Tibial nerve (tissue), 4 donors: ENCODE results near the gene ATP6V0B. TPM values are rescaled to one million over a fixed set of nuclear protein-coding genes. Genes with fewer than 3 reads are reported as not detected.

Source experiments
- DNase-seq, 2 donors: peaks; one replicate each; pipeline ENCODE4 v3.0.0-alpha.2; 2019; ENCODE audit warnings: low spot score in 2 of 2
- H3K27ac ChIP-seq, 4 donors: fragments of 200-600 bp; sonication (generic) in 3 of 4; one replicate each; pipeline ENCODE4 v1.5.1; 2017 to 2019; ENCODE audit warnings: mild to moderate bottlenecking in 1 of 4
- H3K27me3 ChIP-seq, 2 donors: fragments of 200-600 bp; sonication (generic) in 1 of 2; one replicate each; pipeline versions ENCODE4 v1.5.1 to v1.6.0; 2017 to 2019
- H3K36me3 ChIP-seq, 3 donors: fragments of 200-600 bp; sonication (generic); one replicate each; pipeline ENCODE4 v1.5.1; 2018 to 2019
- H3K4me1 ChIP-seq, 4 donors: fragments of 200-600 bp; sonication (generic) in 3 of 4; one replicate each; pipeline ENCODE4 v1.5.1; 2017 to 2019
- H3K4me3 ChIP-seq, 4 donors: fragments of 200-600 bp; sonication (generic) in 3 of 4; one replicate each; pipeline ENCODE4 v1.5.1; 2017 to 2019; ENCODE audit warnings: mild to moderate bottlenecking in 1 of 4, moderate library complexity in 1 of 4
- H3K9me3 ChIP-seq, 4 donors: fragments of 200-600 bp; sonication (generic) in 3 of 4; one replicate each; pipeline ENCODE4 v1.5.1; 2017 to 2019
- CTCF ChIP-seq, 5 experiments: fragments of 200-600 bp in 3 of 5; fragments of 450-650 bp in 2 of 5; sonication (generic) in 3 of 5; IDR thresholded peaks; one replicate each; pipeline ENCODE4 v1.5.1; 2016 to 2019; ENCODE audit warnings: antibody characterized with exemption in 5 of 5, mild to moderate bottlenecking in 3 of 5, moderate library complexity in 2 of 5
- EP300 ChIP-seq, 2 donors: sonication (generic); formaldehyde crosslinking; IDR thresholded peaks; one replicate each; pipeline ENCODE4 v1.6.1; 2017; ENCODE audit warnings: antibody characterized with exemption in 2 of 2, mild to moderate bottlenecking in 1 of 2
- POLR2A ChIP-seq, 2 donors: fragments of 450-650 bp; IDR thresholded peaks; one replicate each; pipeline ENCODE4 v1.6.1; 2017; ENCODE audit warnings: antibody characterized with exemption in 2 of 2, mild to moderate bottlenecking in 2 of 2, moderate library complexity in 2 of 2
- WGBS, 2 donors: methylation state at CpG; one replicate each; pipeline ENCODE4 v1.1.5; 2018; 5-methylcytosine and 5-hydroxymethylcytosine counted together
- total RNA-seq, 4 donors: library from RNA; depleted of rRNA; stranded (reverse); fragments of >200 nt; gene quantifications; one replicate each; pipeline ENCODE4 v1.1.0, GENCODE V29; 2016

Gene ATP6V0B
- total RNA-seq, 4 donors from 2014 or later, result 101 to 132 (median 113) TPM

GRCh38 chr1:43995984-43996732 lies 21.4 kb downstream of the ATP6V0B start:
- Histone ChIP-seq H3K4me3 (no peak overlapping the region), H3K9me3 (no peaks in the 10 kb centered on the region), H3K27me3 (no peaks in the 10 kb centered on the region), H3K27ac (peak overlapping the region in 1 of 4 donors; percentile 27), H3K4me1 (peaks cover 0 to 31% (median 10%) of the 10 kb centered on the region in 4 donors), H3K36me3 (peaks cover 0 to 12% (median 0%) of the 10 kb centered on the region in 3 donors)
- TF ChIP-seq POLR2A (IDR thresholded peaks at IDR 0.05) (no peak), CTCF (IDR thresholded peaks at IDR 0.05) (no peak), EP300 (IDR thresholded peaks at IDR 0.05) (no peak)
- no peak for DNase-seq
- WGBS, 2 donors, result 53 to 62% methylated on average over 14 to 15 of the region's 21 CpGs

- DNase-seq, result no peak
- Histone ChIP-seq H3K9me3 (no peaks in the 10 kb centered on the region), H3K36me3 (peaks cover 0 to 15% (median 0%) of the 10 kb centered on the region in 3 donors), H3K27ac (peak overlapping the region in 1 of 4 donors; percentile 27), H3K4me1 (peaks cover 0 to 29% (median 9%) of the 10 kb centered on the region in 4 donors), H3K27me3 (no peaks in the 10 kb centered on the region), H3K4me3 (no peak overlapping the region)
- TF ChIP-seq EP300 (IDR thresholded peaks at IDR 0.05) (no peak), CTCF (IDR thresholded peaks at IDR 0.05) (no peak), POLR2A (IDR thresholded peaks at IDR 0.05) (no peak)
- WGBS, 2 donors, result 49 to 54% methylated on average over 6 of the region's 6 CpGs
Observed at GRCh38 chr1:43996733-43997115, 22.0 kb downstream of the ATP6V0B start.

GRCh38 chr1:43997295-43997999 lies 22.7 kb downstream of the ATP6V0B start:
- Histone ChIP-seq H3K4me3 (no peak overlapping the region), H3K27ac (no peak overlapping the region), H3K9me3 (no peaks in the 10 kb centered on the region), H3K27me3 (no peaks in the 10 kb centered on the region), H3K36me3 (peaks cover 0 to 22% (median 0%) of the 10 kb centered on the region in 3 donors), H3K4me1 (peaks cover 0 to 22% (median 6%) of the 10 kb centered on the region in 4 donors)
- TF ChIP-seq EP300 (IDR thresholded peaks at IDR 0.05) (no peak), CTCF (IDR thresholded peaks at IDR 0.05) (no peak), POLR2A (IDR thresholded peaks at IDR 0.05) (no peak)
- WGBS, 2 donors, result 82 to 85% methylated on average over 13 to 19 of the region's 22 CpGs
- no peak for DNase-seq

DNA sequence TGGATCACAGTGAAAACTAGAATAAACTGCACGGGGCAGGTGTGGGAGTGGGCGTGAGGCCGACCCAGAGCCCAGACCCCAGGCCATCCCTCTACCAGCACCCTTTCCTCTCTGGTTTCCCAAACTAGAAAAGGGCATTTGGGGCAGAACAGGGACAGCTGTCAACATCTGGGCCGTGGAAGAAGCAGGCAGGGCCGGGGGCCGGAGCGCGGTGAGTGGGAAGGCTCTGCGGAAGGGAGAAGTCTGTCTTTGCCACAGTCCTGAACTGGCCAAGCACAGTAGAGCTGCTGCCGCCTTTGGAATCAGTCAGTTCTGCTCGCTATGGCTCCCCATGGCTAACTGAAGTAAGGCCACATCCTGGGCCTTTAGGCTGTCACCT lies 23.2 kb downstream of the ATP6V0B start:
- TF ChIP-seq CTCF (IDR thresholded peaks at IDR 0.05), result no peak
- TF ChIP-seq POLR2A (IDR thresholded peaks at IDR 0.05), result no peak
- no peak for TF ChIP-seq EP300 (IDR thresholded peaks at IDR 0.05)
- H3K9me3 ChIP-seq, result no peaks in the 10 kb centered on the region
- H3K4me3 ChIP-seq, result no peak overlapping the region
- no peaks in the 10 kb centered on the region for H3K27me3 ChIP-seq
- DNase-seq, result no peak
- WGBS, 2 donors, result 83 to 85% methylated on average over 11 of the region's 11 CpGs
- peaks cover 0 to 19% (median 5%) of the 10 kb centered on the region in 4 donors for H3K4me1 ChIP-seq
- H3K27ac ChIP-seq, result no peak overlapping the region
- peaks cover 0 to 23% (median 0%) of the 10 kb centered on the region in 3 donors for H3K36me3 ChIP-seq

- no peak for DNase-seq
- no peaks in the 10 kb centered on the region for H3K9me3 ChIP-seq
- no peaks in the 10 kb centered on the region for H3K27me3 ChIP-seq
- peaks cover 0 to 23% (median 0%) of the 10 kb centered on the region in 3 donors for H3K36me3 ChIP-seq
- H3K4me3 ChIP-seq, result no peak overlapping the region
- TF ChIP-seq EP300 (IDR thresholded peaks at IDR 0.05) (no peak), POLR2A (IDR thresholded peaks at IDR 0.05) (no peak), CTCF (IDR thresholded peaks at IDR 0.05) (no peak)
- peaks cover 0 to 19% (median 5%) of the 10 kb centered on the region in 4 donors for H3K4me1 ChIP-seq
- H3K27ac ChIP-seq, result no peak overlapping the region
- WGBS, 2 donors, result 73 to 81% methylated on average over 7 to 8 of the region's 8 CpGs
Observed at GRCh38 chr1:43999455-43999854, 24.7 kb downstream of the ATP6V0B start.
